A673 (cell line): ENCODE measurements around the gene CASP7. TPM values are rescaled to one million over a fixed set of nuclear protein-coding genes. Genes with fewer than 3 reads are reported as not detected.

Source experiments
- BruUV-seq: library from RNA; stranded (reverse); fragments of 400-500 nt; replicated peaks from 2 replicates; lab custom pipeline; 2021; lab: Mats Ljungman, UMichigan
- CTCF ChIA-PET: fragments of 300-600 bp; sonication (Branson Sonifier 250); formaldehyde crosslinking; loops from one replicate; lab custom pipeline; 2022; ENCODE audit warnings: antibody characterized with exemption; lab: Charles Lee
- POLR2A ChIA-PET: fragments of 300-600 bp; sonication (Branson Sonifier 250); formaldehyde crosslinking; loops from one replicate; lab custom pipeline; 2022; ENCODE audit warnings: antibody characterized with exemption; ENCODE audit not compliant: low non-redundant PET; lab: Charles Lee
- DNase-seq: peaks from one replicate; pipeline ENCODE4 v3.0.0-alpha.2; 2015; ENCODE audit warnings: low spot score
- H3K27ac ChIP-seq: fragments of 200-600 bp; sonication (generic); 2 replicates; pipeline ENCODE4 v1.5.1; 2016; ENCODE audit warnings: mixed run types, low read depth, mild to moderate bottlenecking, mixed read lengths, antibody characterized with exemption, low read length; ENCODE audit not compliant: poor library complexity, severe bottlenecking
- H3K27me3 ChIP-seq: fragments of 200-600 bp; sonication (generic); replicated peaks from 2 replicates; pipeline ENCODE4 v1.6.1; 2017; ENCODE audit warnings: mixed run types, low read depth, mild to moderate bottlenecking, mixed read lengths, antibody characterized with exemption, low read length; ENCODE audit not compliant: insufficient read depth, poor library complexity
- H3K36me3 ChIP-seq: fragments of 200-600 bp; sonication (generic); 2 replicates; pipeline ENCODE4 v1.6.1; 2016; ENCODE audit warnings: mixed run types, mild to moderate bottlenecking, mixed read lengths, antibody characterized with exemption, low read length; ENCODE audit not compliant: insufficient read depth, poor library complexity, severe bottlenecking
- H3K4me1 ChIP-seq: fragments of 200-600 bp; sonication (generic); 2 replicates; pipeline ENCODE4 v1.6.1; 2017; ENCODE audit warnings: mixed run types, mild to moderate bottlenecking, mixed read lengths, antibody characterized with exemption, low read length; ENCODE audit not compliant: insufficient read depth, poor library complexity, severe bottlenecking
- H3K4me3 ChIP-seq: fragments of 200-600 bp; sonication (generic); 2 replicates; pipeline ENCODE4 v1.5.1; 2016; ENCODE audit warnings: low read depth, mixed run types, mild to moderate bottlenecking, mixed read lengths, low read length; ENCODE audit not compliant: poor library complexity, severe bottlenecking
- H3K9me3 ChIP-seq: fragments of 200-600 bp; sonication (generic); 2 replicates; pipeline ENCODE4 v1.6.1; 2016; ENCODE audit warnings: mixed run types, low read depth, mild to moderate bottlenecking, mixed read lengths, antibody characterized with exemption, low read length; ENCODE audit not compliant: poor library complexity, severe bottlenecking
- EZH2 ChIP-seq: fragments of 200-600 bp; sonication (generic); IDR thresholded peaks from 2 replicates; pipeline ENCODE4 v1.6.1; 2017; ENCODE audit warnings: borderline replicate concordance, low read depth, mild to moderate bottlenecking, mixed read lengths, antibody characterized with exemption, low read length; ENCODE audit not compliant: poor library complexity, severe bottlenecking
- intact Hi-C: fragments of 100-400 bp; cut with micrococcal nuclease; formaldehyde crosslinking; loops from one replicate; pipeline ENCODE4 v1.10.0; 2022; ENCODE audit not compliant: unreplicated experiment
- microRNA-seq: library from miRNA; unstranded; fragments of <30 nt; microRNA quantifications from one replicate; pipeline ENCODE4 v1.2.0, GENCODE V29; 2021
- total RNA-seq: library from RNA; stranded (reverse); gene quantifications from 2 replicates; pipeline ENCODE4 v1.2.3, GENCODE V29; 2021
- TF ChIP-seq, protein P1 (sequence below): fragments of 300-800, 200-600 bp; sonication (generic); conservative IDR thresholded peaks from 2 replicates; pipeline ENCODE4 v1.5.1; 2017; ENCODE audit warnings: low read depth, mild to moderate bottlenecking, antibody characterized with exemption, low read length, moderate library complexity, mixed read lengths

CASP7 gene
- total RNA-seq, 1 experiment from 2014 or later: 57.7 TPM

DNA sequence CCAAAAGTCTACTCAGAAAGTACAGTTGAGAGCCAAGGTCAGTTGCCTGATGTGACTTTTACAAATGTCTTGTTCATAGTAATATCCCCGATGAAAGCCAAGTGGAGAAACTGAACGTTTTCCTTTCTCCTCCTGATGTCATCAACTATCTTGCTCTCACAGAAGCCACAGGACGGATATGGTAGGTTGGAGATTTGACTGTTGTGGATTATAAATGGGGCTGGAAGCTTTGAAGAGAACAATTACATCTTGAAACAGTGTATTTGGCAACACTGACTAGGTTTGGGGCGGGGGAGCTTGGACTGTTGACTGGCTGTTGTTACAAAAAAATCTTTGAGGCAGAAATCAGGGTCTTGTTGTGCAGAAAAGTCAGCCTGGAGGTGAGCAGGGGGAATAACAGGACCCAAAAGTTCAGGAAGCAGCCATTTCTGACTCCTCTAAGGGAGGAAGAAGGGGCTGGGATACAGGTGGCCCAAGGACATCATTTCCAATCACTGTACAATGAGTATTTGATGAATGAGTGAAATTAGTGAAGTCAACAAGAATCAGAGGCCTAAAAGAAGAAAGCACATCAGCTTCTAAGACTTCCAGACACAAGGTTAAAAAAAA, 96.1 kb downstream of the CASP7 start:
- Histone ChIP-seq H3K27ac (no peak overlapping the region), H3K4me3 (no peak overlapping the region), H3K36me3 (no peaks in the 10 kb centered on the region), H3K4me1 (no peaks in the 10 kb centered on the region), H3K27me3 (no peaks in the 10 kb centered on the region), H3K9me3 (no peaks in the 10 kb centered on the region)
- DNase-seq: no peak
- TF ChIP-seq, protein P1, sequence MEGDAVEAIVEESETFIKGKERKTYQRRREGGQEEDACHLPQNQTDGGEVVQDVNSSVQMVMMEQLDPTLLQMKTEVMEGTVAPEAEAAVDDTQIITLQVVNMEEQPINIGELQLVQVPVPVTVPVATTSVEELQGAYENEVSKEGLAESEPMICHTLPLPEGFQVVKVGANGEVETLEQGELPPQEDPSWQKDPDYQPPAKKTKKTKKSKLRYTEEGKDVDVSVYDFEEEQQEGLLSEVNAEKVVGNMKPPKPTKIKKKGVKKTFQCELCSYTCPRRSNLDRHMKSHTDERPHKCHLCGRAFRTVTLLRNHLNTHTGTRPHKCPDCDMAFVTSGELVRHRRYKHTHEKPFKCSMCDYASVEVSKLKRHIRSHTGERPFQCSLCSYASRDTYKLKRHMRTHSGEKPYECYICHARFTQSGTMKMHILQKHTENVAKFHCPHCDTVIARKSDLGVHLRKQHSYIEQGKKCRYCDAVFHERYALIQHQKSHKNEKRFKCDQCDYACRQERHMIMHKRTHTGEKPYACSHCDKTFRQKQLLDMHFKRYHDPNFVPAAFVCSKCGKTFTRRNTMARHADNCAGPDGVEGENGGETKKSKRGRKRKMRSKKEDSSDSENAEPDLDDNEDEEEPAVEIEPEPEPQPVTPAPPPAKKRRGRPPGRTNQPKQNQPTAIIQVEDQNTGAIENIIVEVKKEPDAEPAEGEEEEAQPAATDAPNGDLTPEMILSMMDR: no peak
- TF ChIP-seq EZH2: no peak
- CTCF ChIA-PET: no interaction called here
- POLR2A ChIA-PET: no interaction called here
- BruUV-seq: no TSS peak
- intact Hi-C loops: no loop called here

DNA sequence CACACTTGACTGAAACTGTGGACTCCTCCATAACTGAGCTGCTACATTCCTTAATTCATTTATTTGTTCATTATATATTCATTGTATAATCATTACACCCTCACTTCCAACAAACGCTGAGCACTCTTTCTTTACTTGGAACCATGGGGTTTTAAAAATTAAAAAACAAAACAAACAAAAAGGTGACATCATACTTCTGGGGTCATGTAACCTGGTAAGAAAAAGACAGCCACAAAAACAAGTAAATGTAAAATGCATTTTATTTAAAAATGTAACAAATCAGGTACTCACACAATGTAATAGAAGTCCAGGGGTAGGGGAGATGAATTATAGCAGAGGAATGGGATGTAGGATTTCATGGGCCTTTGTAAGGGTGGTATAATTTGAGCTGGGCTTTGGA, 96.8 kb downstream of the CASP7 start:
- Histone ChIP-seq H3K4me3 (no peak overlapping the region), H3K27me3 (no peaks in the 10 kb centered on the region), H3K9me3 (no peaks in the 10 kb centered on the region), H3K4me1 (no peaks in the 10 kb centered on the region), H3K27ac (no peak overlapping the region), H3K36me3 (no peaks in the 10 kb centered on the region)
- BruUV-seq: no TSS peak
- no peak for DNase-seq
- intact Hi-C loops: no loop called here
- ChIA-PET POLR2A (no interaction called here), CTCF (no interaction called here)
- no peak for TF ChIP-seq EZH2
- TF ChIP-seq, protein P1: no peak

Small RNAs within 50 kb of the gene (microRNA-seq; reads per million reads assigned to microRNA genes)
- gene MIR4483: not detected

Other genes with a start within 250 kb of the CASP7 start
- gene HABP2, start 126.9 kb upstream of the CASP7 start, total RNA-seq: not detected in 2 replicates
- gene NRAP, start 15.9 kb upstream of the CASP7 start, total RNA-seq: 0.17 and 0.34 TPM in 2 replicates
- 0.09 TPM in 1 of 2 replicates, not detected in the other for gene PLEKHS1, start 71.8 kb downstream of the CASP7 start, total RNA-seq
- 62.4 and 75.6 TPM in 2 replicates for gene DCLRE1A, start 174.2 kb downstream of the CASP7 start, total RNA-seq
- 49.7 and 61.9 TPM in 2 replicates for gene NHLRC2, start 174.7 kb downstream of the CASP7 start, total RNA-seq